ENCODE results near the gene SMPX. TPM values are rescaled to one million over a fixed set of nuclear protein-coding genes. Genes with fewer than 3 reads are reported as not detected.

Gene SMPX
- polyA plus RNA-seq, 1 donor (not counting 4 experiments of a cell fraction or from before 2014, with no cell fraction given) = not detected

- TF ChIP-seq CTCF (optimal IDR thresholded peaks at IDR 0.05 in 1 of 3, IDR thresholded peaks at IDR 0.05 in 1 of 3, conservative IDR thresholded peaks at IDR 0.05 in 1 of 3; ENCODE audit: extremely low read depth in 1 of 3, insufficient read depth in 2 of 3, low read length in 3 of 3) = no peak
- no peak for TF ChIP-seq EZH2 (IDR thresholded peaks at IDR 0.05; ENCODE audit: low read length)
- DNase-seq (ENCODE audit: low read depth, low spot score) (no peak), FAIRE-seq (no peak)
- dilution Hi-C loops (cut with MboI; ENCODE audit: extremely low pct_ligation_motif_present, low sequenced_read_pairs) = no loop called here
- no peaks in the 10 kb centered on the region for H3K9me3 ChIP-seq (ENCODE audit: control insufficient read depth, low read depth, low read length)
- no peaks in the 10 kb centered on the region for H3K79me2 ChIP-seq (ENCODE audit: control insufficient read depth, insufficient read depth, low read length)
- H3K9ac ChIP-seq (ENCODE audit: control insufficient read depth, extremely low read depth, insufficient read depth, low read length) = no peak overlapping the region
- no peak overlapping the region for H3K4me3 ChIP-seq (ENCODE audit: control insufficient read depth in 2 of 3, extremely low read depth in 1 of 3, insufficient read depth in 2 of 3, low read depth in 1 of 3, low read length in 3 of 3)
- no peak overlapping the region for H3K27ac ChIP-seq (ENCODE audit: control insufficient read depth, insufficient read depth, low read length)
- no peak overlapping the region for H2AFZ ChIP-seq (ENCODE audit: control insufficient read depth, low read length)
- no peaks in the 10 kb centered on the region for H3K4me1 ChIP-seq (ENCODE audit: control insufficient read depth, extremely low read depth, insufficient read depth, low read length)
- no peaks in the 10 kb centered on the region for H4K20me1 ChIP-seq (ENCODE audit: control insufficient read depth, extremely low read depth, insufficient read depth, low read length)
- H3K36me3 ChIP-seq (ENCODE audit: control insufficient read depth in 2 of 2, extremely low read depth in 1 of 2, insufficient read depth in 2 of 2, low read length in 2 of 2) = no peaks in the 10 kb centered on the region
- no peak overlapping the region for H3K4me2 ChIP-seq (ENCODE audit: control insufficient read depth, extremely low read depth, insufficient read depth, low read depth, low read length)
- H3K27me3 ChIP-seq (ENCODE audit: control insufficient read depth, extremely low read depth, insufficient read depth, low read length) = no peaks in the 10 kb centered on the region
- no peaks in the 10 kb centered on the region for H3K9me1 ChIP-seq (ENCODE audit: control insufficient read depth, extremely low read depth, insufficient read depth, low read length)
These were observed 12.9 kb upstream of the SMPX start for GRCh38 chrX:21770631-21771321.

GRCh38 chrX:21766101-21766500 is 8.2 kb upstream of the SMPX start:
- Histone ChIP-seq H2AFZ (ENCODE audit: control insufficient read depth, low read length) (no peak overlapping the region), H3K27ac (ENCODE audit: control insufficient read depth, insufficient read depth, low read length) (no peak overlapping the region), H3K4me2 (ENCODE audit: control insufficient read depth, extremely low read depth, insufficient read depth, low read depth, low read length) (no peak overlapping the region), H4K20me1 (ENCODE audit: control insufficient read depth, extremely low read depth, insufficient read depth, low read length) (no peaks in the 10 kb centered on the region), H3K4me1 (ENCODE audit: control insufficient read depth, extremely low read depth, insufficient read depth, low read length) (no peaks in the 10 kb centered on the region), H3K9me1 (ENCODE audit: control insufficient read depth, extremely low read depth, insufficient read depth, low read length) (no peaks in the 10 kb centered on the region), H3K9ac (ENCODE audit: control insufficient read depth, extremely low read depth, insufficient read depth, low read length) (no peak overlapping the region), H3K36me3 (ENCODE audit: control insufficient read depth in 2 of 2, extremely low read depth in 1 of 2, insufficient read depth in 2 of 2, low read length in 2 of 2) (no peaks in the 10 kb centered on the region), H3K9me3 (ENCODE audit: control insufficient read depth, low read depth, low read length) (no peaks in the 10 kb centered on the region), H3K79me2 (ENCODE audit: control insufficient read depth, insufficient read depth, low read length) (no peaks in the 10 kb centered on the region), H3K27me3 (ENCODE audit: control insufficient read depth, extremely low read depth, insufficient read depth, low read length) (no peaks in the 10 kb centered on the region), H3K4me3 (ENCODE audit: control insufficient read depth in 2 of 3, extremely low read depth in 1 of 3, insufficient read depth in 2 of 3, low read depth in 1 of 3, low read length in 3 of 3) (no peak overlapping the region)
- FAIRE-seq (no peak), DNase-seq (ENCODE audit: low read depth, low spot score) (no peak)
- dilution Hi-C loops (cut with MboI; ENCODE audit: extremely low pct_ligation_motif_present, low sequenced_read_pairs) = no loop called here
- TF ChIP-seq EZH2 (IDR thresholded peaks at IDR 0.05; ENCODE audit: low read length) = no peak
- TF ChIP-seq CTCF (optimal IDR thresholded peaks at IDR 0.05 in 1 of 3, IDR thresholded peaks at IDR 0.05 in 1 of 3, conservative IDR thresholded peaks at IDR 0.05 in 1 of 3; ENCODE audit: extremely low read depth in 1 of 3, insufficient read depth in 2 of 3, low read length in 3 of 3) = no peak
